Neural cell (in vitro differentiated cells): ENCODE results near the gene CIC. TPM values are rescaled to one million over a fixed set of nuclear protein-coding genes. Genes with fewer than 3 reads are reported as not detected.

Experiments used
- H2AFZ ChIP-seq: fragments of 200-600, 300-800 bp; sonication (generic), shearing (Covaris generic); 2 replicates; pipeline ENCODE4 v1.6.0; 2014; ENCODE audit warnings: low read depth, mild to moderate bottlenecking, antibody characterized with exemption, low read length, moderate library complexity
- H3F3A ChIP-seq: fragments of 200-600 bp; shearing (Covaris generic); 2 replicates; pipeline ENCODE4 v1.6.1; 2016; ENCODE audit warnings: mild to moderate bottlenecking, moderate library complexity, mixed read lengths, antibody characterized with exemption, low read length; ENCODE audit not compliant: insufficient read depth, poor library complexity, severe bottlenecking
- H3K27ac ChIP-seq: fragments of 200-600, 300-800 bp; sonication (generic), shearing (Covaris generic); 2 replicates; pipeline ENCODE4 v1.5.1; 2014; ENCODE audit warnings: mild to moderate bottlenecking, low read length, moderate library complexity
- H3K27me3 ChIP-seq: fragments of 300-800, 200-600 bp; sonication (generic), shearing (Covaris generic); 2 replicates; pipeline ENCODE4 v1.6.0; 2014; ENCODE audit warnings: mild to moderate bottlenecking, low read depth, low read length, moderate library complexity; ENCODE audit not compliant: insufficient read depth
- H3K36me3 ChIP-seq: fragments of 300-800, 200-600 bp; sonication (generic), shearing (Covaris generic); 2 replicates; pipeline ENCODE4 v1.5.1; 2014; ENCODE audit warnings: mild to moderate bottlenecking, antibody characterized with exemption, low read length, moderate library complexity; ENCODE audit not compliant: insufficient read depth
- H3K4me2 ChIP-seq: fragments of 300-800, 200-600 bp; sonication (generic), shearing (Covaris generic); 2 replicates; pipeline ENCODE4 v1.6.0; 2014; ENCODE audit warnings: mild to moderate bottlenecking, low read length
- H3K4me3 ChIP-seq: fragments of 300-800, 200-600 bp; sonication (generic), shearing (Covaris generic); 2 replicates; pipeline ENCODE4 v1.5.1; 2014; ENCODE audit warnings: mild to moderate bottlenecking, low read length, moderate library complexity
- H3K79me2 ChIP-seq: fragments of 200-600 bp; shearing (Covaris generic); replicated peaks from 2 replicates; pipeline ENCODE4 v1.6.0; 2014; ENCODE audit warnings: mild to moderate bottlenecking, low read length, moderate library complexity; ENCODE audit not compliant: insufficient read depth
- H3K9ac ChIP-seq: fragments of 300-800, 200-600 bp; sonication (generic), shearing (Covaris generic); 2 replicates; pipeline ENCODE4 v1.6.1; 2016; ENCODE audit warnings: mild to moderate bottlenecking, low read length, mixed read lengths
- H3K9me2 ChIP-seq: fragments of 200-600 bp; shearing (Covaris generic); 2 replicates; pipeline ENCODE4 v1.6.1; 2016; ENCODE audit warnings: mild to moderate bottlenecking, low read length, mixed read lengths; ENCODE audit not compliant: insufficient read depth
- H3K9me3 ChIP-seq: fragments of 200-600, 300-800 bp; sonication (generic), shearing (Covaris generic); 2 replicates; pipeline ENCODE4 v1.6.1; 2016; ENCODE audit warnings: mild to moderate bottlenecking, mixed run types, low read length, moderate library complexity, mixed read lengths
- H4K20me1 ChIP-seq: fragments of 200-600 bp; shearing (Covaris generic); 2 replicates; pipeline ENCODE4 v1.6.1; 2016; ENCODE audit warnings: mild to moderate bottlenecking, mixed run types; ENCODE audit not compliant: insufficient read depth
- EP300 ChIP-seq: fragments of 450-650 bp; conservative IDR thresholded peaks from 2 replicates; pipeline ENCODE4 v1.6.1; 2014; ENCODE audit warnings: antibody characterized with exemption, mild to moderate bottlenecking, moderate library complexity; ENCODE audit not compliant: poor library complexity, severe bottlenecking
- EZH2 ChIP-seq: fragments of 200-600, 300-800 bp; shearing (Covaris generic), sonication (generic); IDR thresholded peaks from 2 replicates; pipeline ENCODE4 v1.6.1; 2014; ENCODE audit warnings: antibody characterized with exemption, low read length, borderline replicate concordance, mild to moderate bottlenecking; ENCODE audit not compliant: insufficient read depth, poor library complexity, severe bottlenecking
- MXI1 ChIP-seq: fragments of 450-650 bp; conservative IDR thresholded peaks from 2 replicates; pipeline ENCODE4 v1.6.1; 2014; ENCODE audit warnings: antibody characterized with exemption, mild to moderate bottlenecking; ENCODE audit not compliant: poor library complexity, severe bottlenecking
- POLR2AphosphoS5 ChIP-seq: IDR thresholded peaks from 2 replicates; pipeline ENCODE4 v1.6.1; 2012
- RAD21 ChIP-seq: fragments of 450-650 bp; conservative IDR thresholded peaks from 2 replicates; pipeline ENCODE4 v1.6.1; 2014; ENCODE audit warnings: antibody characterized with exemption, mild to moderate bottlenecking, moderate library complexity
- SMC3 ChIP-seq: fragments of 450-650 bp; conservative IDR thresholded peaks from 2 replicates; pipeline ENCODE4 v1.6.1; 2014; ENCODE audit warnings: antibody characterized with exemption, mild to moderate bottlenecking, moderate library complexity; ENCODE audit not compliant: poor library complexity
- TAF1 ChIP-seq: IDR thresholded peaks from 2 replicates; pipeline ENCODE4 v1.6.1; 2012; ENCODE audit warnings: low read depth
- polyA plus RNA-seq: library from polyadenylated mRNA; depleted of rRNA; stranded (reverse); fragments of >200 nt; gene quantifications from 2 replicates; pipeline ENCODE4 v1.2.3, GENCODE V29; 2014
- TF ChIP-seq, protein P1 (sequence below): fragments of 450-650 bp; IDR thresholded peaks from 2 replicates; pipeline ENCODE4 v1.5.1; 2014; ENCODE audit warnings: antibody characterized with exemption, mild to moderate bottlenecking, moderate library complexity; ENCODE audit not compliant: poor library complexity, severe bottlenecking
- TF ChIP-seq, protein P2 (sequence below): IDR thresholded peaks from 2 replicates; pipeline ENCODE4 v1.6.1; 2012; ENCODE audit warnings: borderline replicate concordance

CIC gene
- polyA plus RNA-seq, 1 donor from 2014 or later, result 10.8 TPM

DNA sequence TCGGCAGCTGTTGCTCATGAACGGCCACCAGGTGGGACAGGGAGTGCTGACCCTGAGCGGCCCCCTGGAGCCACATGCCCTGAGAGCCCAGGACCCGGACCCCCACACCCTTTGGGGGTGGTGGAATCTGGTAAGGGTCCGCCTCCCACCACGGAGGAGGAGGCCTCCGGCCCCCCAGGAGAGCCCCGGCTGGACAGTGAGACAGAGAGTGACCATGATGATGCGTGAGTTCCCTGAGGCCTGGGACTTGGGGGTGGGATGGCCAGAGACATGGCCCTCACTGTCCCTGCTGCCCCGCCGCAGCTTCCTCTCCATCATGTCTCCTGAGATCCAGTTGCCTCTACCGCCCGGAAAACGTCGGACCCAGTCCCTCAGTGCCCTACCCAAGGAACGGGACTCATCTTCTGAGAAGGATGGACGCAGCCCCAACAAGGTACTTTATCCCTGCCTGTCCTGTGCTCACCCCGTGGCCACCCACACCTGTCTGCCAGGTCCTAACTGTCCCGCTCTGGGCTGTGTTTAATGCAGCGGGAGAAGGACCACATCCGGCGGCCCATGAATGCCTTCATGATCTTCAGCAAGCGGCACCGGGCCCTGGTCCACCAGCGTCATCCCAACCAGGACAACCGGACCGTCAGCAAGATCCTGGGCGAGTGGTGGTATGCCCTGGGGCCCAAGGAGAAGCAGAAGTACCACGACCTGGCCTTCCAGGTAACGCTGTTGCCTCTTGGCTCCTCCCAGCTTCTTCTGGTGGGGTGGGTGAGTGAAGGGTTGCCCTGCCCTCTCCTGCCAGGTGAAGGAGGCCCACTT lies 18.2 kb downstream of the CIC start:
- no peak overlapping the region for H3K4me3 ChIP-seq
- H3K27ac ChIP-seq, result no peak overlapping the region
- H3K9me2 ChIP-seq, result no peaks in the 10 kb centered on the region
- H3K36me3 ChIP-seq, result peaks cover 6% of the 10 kb centered on the region
- no peak for TF ChIP-seq POLR2AphosphoS5
- no peak for TF ChIP-seq EP300
- TF ChIP-seq RAD21, result no peak
- TF ChIP-seq, protein P1, sequence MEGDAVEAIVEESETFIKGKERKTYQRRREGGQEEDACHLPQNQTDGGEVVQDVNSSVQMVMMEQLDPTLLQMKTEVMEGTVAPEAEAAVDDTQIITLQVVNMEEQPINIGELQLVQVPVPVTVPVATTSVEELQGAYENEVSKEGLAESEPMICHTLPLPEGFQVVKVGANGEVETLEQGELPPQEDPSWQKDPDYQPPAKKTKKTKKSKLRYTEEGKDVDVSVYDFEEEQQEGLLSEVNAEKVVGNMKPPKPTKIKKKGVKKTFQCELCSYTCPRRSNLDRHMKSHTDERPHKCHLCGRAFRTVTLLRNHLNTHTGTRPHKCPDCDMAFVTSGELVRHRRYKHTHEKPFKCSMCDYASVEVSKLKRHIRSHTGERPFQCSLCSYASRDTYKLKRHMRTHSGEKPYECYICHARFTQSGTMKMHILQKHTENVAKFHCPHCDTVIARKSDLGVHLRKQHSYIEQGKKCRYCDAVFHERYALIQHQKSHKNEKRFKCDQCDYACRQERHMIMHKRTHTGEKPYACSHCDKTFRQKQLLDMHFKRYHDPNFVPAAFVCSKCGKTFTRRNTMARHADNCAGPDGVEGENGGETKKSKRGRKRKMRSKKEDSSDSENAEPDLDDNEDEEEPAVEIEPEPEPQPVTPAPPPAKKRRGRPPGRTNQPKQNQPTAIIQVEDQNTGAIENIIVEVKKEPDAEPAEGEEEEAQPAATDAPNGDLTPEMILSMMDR, result no peak
- no peak for TF ChIP-seq EZH2
- TF ChIP-seq SMC3, result no peak
- no peak for TF ChIP-seq MXI1
- TF ChIP-seq, protein P2, sequence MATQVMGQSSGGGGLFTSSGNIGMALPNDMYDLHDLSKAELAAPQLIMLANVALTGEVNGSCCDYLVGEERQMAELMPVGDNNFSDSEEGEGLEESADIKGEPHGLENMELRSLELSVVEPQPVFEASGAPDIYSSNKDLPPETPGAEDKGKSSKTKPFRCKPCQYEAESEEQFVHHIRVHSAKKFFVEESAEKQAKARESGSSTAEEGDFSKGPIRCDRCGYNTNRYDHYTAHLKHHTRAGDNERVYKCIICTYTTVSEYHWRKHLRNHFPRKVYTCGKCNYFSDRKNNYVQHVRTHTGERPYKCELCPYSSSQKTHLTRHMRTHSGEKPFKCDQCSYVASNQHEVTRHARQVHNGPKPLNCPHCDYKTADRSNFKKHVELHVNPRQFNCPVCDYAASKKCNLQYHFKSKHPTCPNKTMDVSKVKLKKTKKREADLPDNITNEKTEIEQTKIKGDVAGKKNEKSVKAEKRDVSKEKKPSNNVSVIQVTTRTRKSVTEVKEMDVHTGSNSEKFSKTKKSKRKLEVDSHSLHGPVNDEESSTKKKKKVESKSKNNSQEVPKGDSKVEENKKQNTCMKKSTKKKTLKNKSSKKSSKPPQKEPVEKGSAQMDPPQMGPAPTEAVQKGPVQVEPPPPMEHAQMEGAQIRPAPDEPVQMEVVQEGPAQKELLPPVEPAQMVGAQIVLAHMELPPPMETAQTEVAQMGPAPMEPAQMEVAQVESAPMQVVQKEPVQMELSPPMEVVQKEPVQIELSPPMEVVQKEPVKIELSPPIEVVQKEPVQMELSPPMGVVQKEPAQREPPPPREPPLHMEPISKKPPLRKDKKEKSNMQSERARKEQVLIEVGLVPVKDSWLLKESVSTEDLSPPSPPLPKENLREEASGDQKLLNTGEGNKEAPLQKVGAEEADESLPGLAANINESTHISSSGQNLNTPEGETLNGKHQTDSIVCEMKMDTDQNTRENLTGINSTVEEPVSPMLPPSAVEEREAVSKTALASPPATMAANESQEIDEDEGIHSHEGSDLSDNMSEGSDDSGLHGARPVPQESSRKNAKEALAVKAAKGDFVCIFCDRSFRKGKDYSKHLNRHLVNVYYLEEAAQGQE, result no peak
- TF ChIP-seq TAF1, result no peak
- no peaks in the 10 kb centered on the region for H3K27me3 ChIP-seq
- H2AFZ ChIP-seq, result no peak overlapping the region
- peaks cover 10% of the 10 kb centered on the region for H4K20me1 ChIP-seq
- no peaks in the 10 kb centered on the region for H3F3A ChIP-seq
- no peaks in the 10 kb centered on the region for H3K9me3 ChIP-seq
- H3K79me2 ChIP-seq, result peaks cover 23% of the 10 kb centered on the region
- H3K9ac ChIP-seq, result no peak overlapping the region
- H3K4me2 ChIP-seq, result no peak overlapping the region

DNA sequence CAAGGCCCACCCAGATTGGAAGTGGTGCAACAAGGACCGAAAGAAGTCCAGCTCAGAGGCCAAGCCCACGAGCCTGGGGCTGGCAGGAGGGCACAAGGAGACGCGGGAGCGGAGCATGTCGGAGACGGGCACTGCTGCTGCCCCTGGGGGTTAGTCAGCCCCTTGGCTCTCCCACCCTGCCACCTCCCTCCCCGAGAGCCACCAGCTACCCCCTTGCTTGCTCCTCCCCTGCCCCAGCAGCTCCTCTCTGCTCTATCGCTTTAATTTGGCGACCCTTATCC lies 18.7 kb downstream of the CIC start:
- Histone ChIP-seq H4K20me1 (peaks cover 10% of the 10 kb centered on the region), H3K27me3 (no peaks in the 10 kb centered on the region), H2AFZ (no peak overlapping the region), H3K9me2 (no peaks in the 10 kb centered on the region), H3K4me3 (no peak overlapping the region), H3K79me2 (peaks cover 20% of the 10 kb centered on the region), H3K9ac (no peak overlapping the region), H3K9me3 (no peaks in the 10 kb centered on the region), H3F3A (no peaks in the 10 kb centered on the region), H3K27ac (no peak overlapping the region), H3K4me2 (no peak overlapping the region), H3K36me3 (peaks cover 6% of the 10 kb centered on the region)
- no peak for TF ChIP-seq EZH2
- TF ChIP-seq, protein P2, result no peak
- TF ChIP-seq RAD21, result no peak
- no peak for TF ChIP-seq SMC3
- TF ChIP-seq, protein P1, result no peak
- TF ChIP-seq EP300, result no peak
- no peak for TF ChIP-seq POLR2AphosphoS5
- no peak for TF ChIP-seq MXI1
- no peak for TF ChIP-seq TAF1
